ENCODE data around the gene MLC1.

Gene MLC1

GRCh38 chr22:50072714-50073538 is 12.3 kb downstream of the MLC1 start:
- CTCF ChIA-PET, result interaction anchor here (0.5 to 1.2 kb wide), 3 partner anchors 27 to 43 kb away, joined by 3 to 6 read pairs (median 6); no protein-coding TSS in a partner anchor

DNA sequence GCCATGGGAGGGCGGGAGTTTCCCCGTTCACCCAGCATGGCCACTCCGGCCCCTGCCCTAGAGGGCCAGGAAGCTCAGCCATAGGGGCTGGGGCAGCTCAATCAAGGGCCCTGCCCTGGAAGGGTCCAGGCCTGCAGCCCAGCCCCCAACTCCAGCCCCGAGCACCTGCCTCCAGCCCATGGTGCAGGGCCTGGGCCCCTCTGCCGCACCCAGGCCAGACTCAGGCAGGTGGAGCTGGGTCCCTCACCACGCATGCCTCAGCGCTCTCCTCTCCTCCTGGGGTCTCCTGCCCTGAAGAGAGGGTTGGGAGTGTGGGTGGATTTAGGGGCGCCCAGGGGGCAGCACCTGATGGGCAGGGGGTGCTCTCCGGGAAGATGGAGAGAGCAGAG is 13.1 kb downstream of the MLC1 start:
- Histone ChIP-seq H3K36me3 (ENCODE audit: control insufficient read depth in 2 of 2, insufficient read depth in 1 of 2, low read length in 2 of 2) (no peaks in the 10 kb centered on the region), H3K9me3 (ENCODE audit: control insufficient read depth, insufficient read depth, low read depth, low read length) (no peaks in the 10 kb centered on the region), H3K27ac (ENCODE audit: extremely low read depth, low read depth, low read length) (no peak overlapping the region), H3K4me3 (ENCODE audit: low read depth, low read length) (no peak overlapping the region), H3K4me1 (ENCODE audit: control insufficient read depth, insufficient read depth, low read length) (no peaks in the 10 kb centered on the region)
- ChIA-PET CTCF (interaction anchor here (0.5 to 0.6 kb wide), 2 partner anchors 28 to 1975 kb away, joined by 3 to 4 read pairs; no protein-coding TSS in a partner anchor), POLR2A (no interaction called here)
- no peak for TF ChIP-seq FEZF1 (tag by site-specific recombination; IDR thresholded peaks at IDR 0.05)
- no peak for TF ChIP-seq PRDM10 (tag by site-specific recombination; IDR thresholded peaks at IDR 0.05)
- TF ChIP-seq ZFP41 (tag by site-specific recombination; IDR thresholded peaks at IDR 0.05; ENCODE audit: borderline replicate concordance), result no peak
- no peak for TF ChIP-seq ZBTB11 (tag by site-specific recombination; conservative IDR thresholded peaks at IDR 0.05; ENCODE audit: low read depth)
- TF ChIP-seq ZNF837 (tag by site-specific recombination; IDR thresholded peaks at IDR 0.05), result no peak
- TF ChIP-seq ZNF426 (tag by site-specific recombination; IDR thresholded peaks at IDR 0.05), result no peak

More at GRCh38 chr22:50072714-50073538, 12.3 kb downstream of the MLC1 start:
- Histone ChIP-seq H3K36me3 (ENCODE audit: control insufficient read depth in 2 of 2, insufficient read depth in 1 of 2, low read length in 2 of 2) (no peaks in the 10 kb centered on the region), H3K4me1 (ENCODE audit: control insufficient read depth, insufficient read depth, low read length) (no peaks in the 10 kb centered on the region), H3K4me3 (ENCODE audit: low read depth, low read length) (no peak overlapping the region), H3K9me3 (ENCODE audit: control insufficient read depth, insufficient read depth, low read depth, low read length) (no peaks in the 10 kb centered on the region), H3K27ac (ENCODE audit: extremely low read depth, low read depth, low read length) (no peak overlapping the region)
- POLR2A ChIA-PET, result no interaction called here
- no peak for TF ChIP-seq ZNF514 (tag by site-specific recombination; IDR thresholded peaks at IDR 0.05)
- TF ChIP-seq ZNF133 (tag by site-specific recombination; IDR thresholded peaks at IDR 0.05), result no peak
- TF ChIP-seq ZNF248 (tag by site-specific recombination; IDR thresholded peaks at IDR 0.05), result no peak
- no peak for TF ChIP-seq ZNF302 (tag by site-specific recombination; IDR thresholded peaks at IDR 0.05; ENCODE audit: low read depth)

- TF ChIP-seq ZNF510 (tag by site-specific recombination; IDR thresholded peaks at IDR 0.05; ENCODE audit: insufficient replicate concordance) (no peak), KLF9 (tag by site-specific recombination; IDR thresholded peaks at IDR 0.05; ENCODE audit: low read depth) (peak; percentile 61), HOXD13 (CRISPR knock-in tag; IDR thresholded peaks at IDR 0.05; ENCODE audit: borderline replicate concordance) (no peak)
- Histone ChIP-seq H3K4me1 (ENCODE audit: control insufficient read depth, insufficient read depth, low read length) (no peaks in the 10 kb centered on the region), H3K9me3 (ENCODE audit: control insufficient read depth, insufficient read depth, low read depth, low read length) (no peaks in the 10 kb centered on the region), H3K36me3 (ENCODE audit: control insufficient read depth in 2 of 2, insufficient read depth in 1 of 2, low read length in 2 of 2) (no peaks in the 10 kb centered on the region), H3K27ac (ENCODE audit: extremely low read depth, low read depth, low read length) (no peak overlapping the region), H3K4me3 (ENCODE audit: low read depth, low read length) (no peak overlapping the region)
- CTCF ChIA-PET, result interaction anchor here (0.6 to 0.7 kb wide), 2 partner anchors 41 to 1975 kb away, joined by 3 to 4 read pairs; no protein-coding TSS in a partner anchor
- POLR2A ChIA-PET, result no interaction called here
Observed at GRCh38 chr22:50071432-50072166, 13.6 kb downstream of the MLC1 start.

All from HEK293 (cell line).